ENCODE results near the gene CCDC9.
"Not testable (repeated sequence)": the region's sequence is repeated elsewhere in the genome, so short reads cannot be mapped to it uniquely, and the experiment has no call there.

Gene CCDC9

GRCh38 chr19:47258895-47259555, 2.7 kb downstream of the CCDC9 start:
- DNase-seq: no peak

GRCh38 chr19:47260476-47260875, 4.2 kb downstream of the CCDC9 start:
- no peak for DNase-seq

- not testable (repeated sequence) for DNase-seq
Observed at GRCh38 chr19:47261946-47262793, 5.8 kb downstream of the CCDC9 start.

- DNase-seq: no peak
Observed at GRCh38 chr19:47264629-47265028, 8.3 kb downstream of the CCDC9 start.

- no peak for DNase-seq
Observed at GRCh38 chr19:47266401-47266941, 10.1 kb downstream of the CCDC9 start.

GRCh38 chr19:47267350-47267759, 11.0 kb downstream of the CCDC9 start:
- peak; percentile 14 to 89 (median 68) for DNase-seq

GRCh38 chr19:47268028-47268427, 11.7 kb downstream of the CCDC9 start:
- DNase-seq: no peak

GRCh38 chr19:47269596-47269995, 13.3 kb downstream of the CCDC9 start:
- no peak for DNase-seq

GRCh38 chr19:47270408-47270807, 14.1 kb downstream of the CCDC9 start:
- DNase-seq: no peak

- no peak for DNase-seq
Observed at GRCh38 chr19:47271949-47272348, 15.6 kb downstream of the CCDC9 start.

GRCh38 chr19:47272448-47273312, 16.4 kb downstream of the CCDC9 start:
- DNase-seq: peak in 19 of 58 donors; percentile 13 to 79 (median 58)

- peak; percentile 47 to 93 (median 84) for DNase-seq
Observed at GRCh38 chr19:47273313-47274070, 17.2 kb downstream of the CCDC9 start.

- peak; percentile 66 to 98 (median 93) for DNase-seq
Observed at GRCh38 chr19:47274071-47274890, 18.0 kb downstream of the CCDC9 start, which contains the start of gene INAFM1. TSS of gene INAFM1 (plus strand) at chr19:47274885. CDS start at chr19:47274920, 35 bp downstream.

GRCh38 chr19:47274891-47275761, 18.8 kb downstream of the CCDC9 start:
- peak in 14 of 58 donors; percentile 8 to 60 (median 30) for DNase-seq

GRCh38 chr19:47275791-47276461, 19.6 kb downstream of the CCDC9 start:
- peak in 3 of 58 donors; percentile 14 to 29 (median 17) for DNase-seq

GRCh38 chr19:47276513-47276912, 20.2 kb downstream of the CCDC9 start:
- DNase-seq: not testable (repeated sequence)

GRCh38 chr19:47280183-47280797, 24.0 kb downstream of the CCDC9 start:
- peak in 1 of 58 donors; percentile 19 for DNase-seq
